Activated T-helper 1 cell treated with Interleukin-2 at 50 U/mL for 16 hours (primary cell): ENCODE results near the gene GULP1.
"Not testable (repeated sequence)": the region's sequence is repeated elsewhere in the genome, so short reads cannot be mapped to it uniquely, and the experiment has no call there.

ENCODE experiments used
- DNase-seq: peaks from one replicate; pipeline ENCODE4 v3.0.0-alpha.2; 2020; ENCODE audit warnings: low read depth

GULP1 gene

DNA sequence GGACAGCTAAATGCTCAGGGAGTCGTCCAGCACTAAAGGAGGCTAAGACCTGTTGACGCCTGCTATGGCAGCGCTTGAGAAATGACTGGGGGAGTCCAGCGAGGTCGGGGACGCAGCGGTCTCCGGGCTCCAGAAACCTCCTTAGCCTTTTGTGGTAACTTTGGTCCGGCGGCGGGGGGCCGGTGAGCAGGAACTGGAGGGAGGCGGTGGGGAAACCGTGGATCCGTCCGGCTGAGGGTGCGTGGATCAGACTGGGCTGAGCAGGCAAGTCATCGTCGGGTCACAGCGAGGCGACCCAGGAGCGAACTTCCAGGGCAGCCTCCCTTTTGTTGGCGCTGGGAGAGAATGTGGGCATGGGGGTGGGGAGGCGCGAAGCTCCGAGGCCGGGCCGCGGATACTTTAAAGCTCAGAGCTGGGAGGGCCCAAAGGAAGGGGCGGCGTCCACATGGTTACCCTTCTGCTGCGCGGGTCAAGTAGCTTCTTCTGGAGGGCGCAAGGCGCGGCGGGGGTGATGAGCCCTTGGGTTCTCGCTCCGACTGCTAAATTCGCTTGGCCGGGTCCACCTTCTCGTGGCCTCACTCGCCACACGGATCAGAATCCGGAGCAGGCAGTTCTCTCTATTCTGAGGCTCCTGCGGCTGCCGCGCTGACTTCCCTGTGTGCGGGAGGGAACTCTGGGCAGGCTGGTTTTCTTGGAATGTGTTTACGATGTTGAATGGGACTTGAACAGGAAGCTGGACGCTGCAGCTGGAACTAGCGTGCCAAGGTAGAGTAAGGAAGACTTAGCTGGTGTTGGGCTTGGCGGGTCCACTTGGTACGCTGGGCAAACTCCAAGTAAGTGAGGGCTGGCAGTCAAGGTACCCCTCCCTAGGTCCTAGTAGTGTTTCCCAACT, 920 bp downstream of the GULP1 start:
- DNase-seq: no peak

DNA sequence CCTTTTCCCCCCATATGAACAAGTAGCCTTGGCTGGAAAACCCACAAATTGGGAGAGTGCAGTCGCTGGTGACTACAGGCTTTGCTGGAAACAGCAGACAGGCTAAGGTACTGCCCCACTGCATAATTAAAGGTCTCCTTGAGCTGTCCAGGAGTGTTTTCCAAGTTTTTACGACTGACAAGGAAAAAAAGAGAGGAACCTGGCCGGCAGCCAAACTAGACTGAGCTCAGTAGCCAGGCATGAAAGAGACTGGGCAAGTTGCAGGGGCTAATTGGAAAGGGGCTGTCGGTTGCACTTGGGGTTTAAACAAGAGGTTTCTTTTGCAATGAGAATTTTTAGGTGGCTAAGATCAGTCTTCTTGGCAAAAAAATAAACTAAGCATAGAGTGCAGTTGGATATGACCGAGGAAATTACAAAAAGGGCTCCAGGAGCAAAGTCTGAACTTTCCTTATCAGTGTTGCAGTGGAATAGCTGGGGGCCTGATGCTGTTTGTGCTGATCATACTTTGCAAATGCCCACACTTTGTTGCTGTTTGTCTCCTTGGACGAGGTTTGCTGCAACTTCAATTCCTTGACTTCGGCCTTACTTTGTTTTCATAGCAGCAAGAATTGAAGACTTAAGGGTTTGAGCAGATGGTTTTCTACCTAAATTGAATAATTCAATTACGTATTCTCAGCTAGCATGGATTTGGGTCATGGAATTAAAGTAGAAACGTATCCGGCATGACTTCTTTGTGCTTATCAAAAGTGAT, 2.1 kb downstream of the GULP1 start:
- no peak for DNase-seq

DNA sequence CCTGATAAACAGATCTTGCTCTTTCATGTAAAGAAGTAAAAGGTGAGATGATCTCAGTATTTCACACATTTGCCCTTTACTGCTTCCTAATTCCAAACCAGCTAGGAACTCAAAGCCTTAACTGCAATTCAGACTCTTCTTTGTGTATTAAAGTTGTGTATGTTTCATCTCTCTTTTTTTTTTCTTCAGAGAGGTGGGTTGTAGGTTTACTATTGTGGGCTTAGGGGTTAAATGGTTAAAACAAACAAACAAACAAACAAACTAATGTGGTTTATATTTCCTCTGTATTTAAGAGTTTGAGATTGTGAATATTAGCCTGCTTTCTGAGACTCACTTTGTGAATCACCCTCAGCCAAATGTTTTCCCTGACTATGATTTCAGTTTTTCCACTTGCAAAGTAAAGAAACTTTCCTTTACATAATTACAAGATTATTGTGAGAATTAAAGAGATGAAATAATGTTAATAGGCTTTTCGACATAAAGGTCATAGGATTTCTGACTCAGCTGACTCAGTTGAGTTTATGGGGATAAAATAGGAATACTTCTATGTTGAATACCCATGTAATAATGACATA, 2.8 kb downstream of the GULP1 start:
- DNase-seq: no peak

DNA sequence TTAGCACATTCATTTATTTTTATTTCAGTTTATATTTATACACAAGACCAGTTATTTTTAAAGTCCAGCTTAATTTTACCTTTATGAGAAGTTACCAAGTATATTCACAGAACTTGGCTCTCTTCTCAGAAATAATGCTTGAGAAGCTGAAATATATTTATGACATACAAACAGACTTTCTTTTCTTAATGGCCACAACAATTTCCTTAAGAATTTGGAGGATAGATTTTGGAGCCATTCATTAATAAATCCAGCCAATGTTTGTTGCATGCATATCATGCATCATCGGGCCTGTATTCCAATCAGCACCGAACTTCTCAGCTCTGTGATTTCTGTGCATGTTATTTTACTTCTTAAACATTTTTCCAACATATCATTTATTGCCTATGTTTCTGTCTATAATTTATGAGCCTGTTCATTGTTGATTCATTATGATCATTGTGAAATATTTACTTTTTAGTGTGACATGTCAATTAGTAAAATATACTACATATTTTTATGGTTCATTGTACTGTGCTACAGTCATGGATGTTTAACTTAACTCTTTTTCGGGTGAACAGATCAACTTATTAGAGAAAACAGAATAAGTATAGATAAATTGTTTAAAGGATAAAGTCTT, 3.5 kb downstream of the GULP1 start:
- no peak for DNase-seq

DNA sequence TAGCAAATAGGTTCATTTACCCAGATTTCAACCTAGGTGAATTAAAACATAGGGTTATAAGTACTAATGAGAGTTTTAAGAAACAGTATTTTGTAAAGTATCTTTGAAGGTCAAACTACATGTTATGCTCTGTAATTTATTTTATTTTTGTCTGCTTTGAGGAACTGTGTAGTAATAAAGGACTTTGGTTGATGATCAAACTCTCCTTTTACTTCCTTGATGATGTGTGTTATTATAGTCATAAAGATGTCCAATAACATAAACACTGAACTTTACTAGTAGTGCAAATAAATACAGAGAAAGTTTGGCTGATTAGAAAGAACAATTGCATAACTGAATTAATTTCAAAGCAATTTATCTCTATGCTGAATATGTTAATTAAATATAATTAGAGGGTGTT, 6.3 kb downstream of the GULP1 start:
- DNase-seq: no peak

DNA sequence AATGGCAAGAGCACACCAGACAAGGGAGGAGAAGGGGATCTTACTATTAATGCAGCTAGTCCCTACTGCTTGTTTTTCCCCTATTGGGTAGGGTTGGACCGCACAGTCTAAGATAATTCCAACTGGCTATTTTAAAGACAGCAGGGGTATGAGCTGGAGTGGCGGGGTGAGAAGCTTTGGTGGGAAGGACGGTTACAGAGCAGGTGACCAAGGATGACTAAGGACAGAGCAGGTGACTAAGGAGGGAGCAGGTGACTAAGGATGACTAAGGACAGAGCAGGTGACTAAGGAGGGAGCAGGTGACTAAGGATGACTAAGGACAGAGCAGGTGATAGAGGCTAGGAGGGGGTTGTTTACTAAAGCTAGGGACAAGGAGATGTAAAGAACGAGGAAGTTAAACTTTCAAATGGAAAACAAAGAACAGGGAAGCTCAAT, 7.3 kb downstream of the GULP1 start:
- not testable (repeated sequence) for DNase-seq

DNA sequence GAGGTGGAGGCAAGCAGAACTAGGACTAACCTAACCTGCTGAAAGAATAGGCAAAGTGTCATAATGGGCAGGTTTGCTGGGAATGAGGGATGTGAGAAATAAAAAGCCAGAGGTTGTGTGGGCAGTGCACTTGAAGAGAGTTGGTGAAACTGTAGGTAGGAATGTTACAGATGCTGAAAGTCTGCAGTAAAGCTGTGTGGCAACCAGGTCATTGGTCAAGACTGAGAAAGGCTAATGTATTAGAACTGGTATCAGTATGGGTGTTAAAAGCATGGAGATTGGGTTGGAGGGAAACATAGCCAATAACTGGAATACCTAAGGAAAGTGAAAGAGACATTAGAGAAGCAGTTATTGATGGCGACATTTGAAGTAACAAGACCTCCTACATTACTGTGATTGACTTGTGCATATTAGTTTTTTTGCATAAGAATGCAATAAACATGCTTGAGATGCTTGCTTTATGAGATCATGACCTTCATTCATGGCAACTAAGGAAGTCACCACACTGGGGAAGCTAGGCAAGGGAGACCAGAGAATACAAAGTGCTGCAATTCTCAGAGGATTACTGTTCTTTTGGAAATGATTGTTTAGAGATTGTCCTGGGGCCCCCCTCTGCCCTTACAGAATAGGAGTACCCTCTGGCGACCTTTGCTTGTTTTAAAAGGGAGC, 11.8 kb downstream of the GULP1 start:
- DNase-seq: no peak

DNA sequence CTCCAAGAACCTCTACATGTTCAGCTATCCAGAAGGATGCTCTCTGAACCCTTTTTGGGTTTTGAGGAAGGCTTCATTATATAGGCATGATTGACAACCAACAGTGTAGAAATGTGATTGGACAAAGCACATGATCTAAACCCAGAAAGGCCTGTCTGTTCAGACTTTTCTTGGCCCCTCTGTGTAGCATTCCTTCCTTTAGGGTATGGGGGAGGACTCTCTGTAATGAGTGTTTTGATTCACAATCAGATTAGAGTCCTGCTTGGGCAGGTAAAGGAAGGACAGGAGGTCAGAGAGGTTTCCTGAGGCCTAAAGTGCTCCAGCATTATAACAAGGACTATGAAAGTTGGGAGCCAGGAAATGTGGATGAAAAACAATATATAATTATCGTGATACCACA, 13.6 kb downstream of the GULP1 start:
- DNase-seq: no peak

DNA sequence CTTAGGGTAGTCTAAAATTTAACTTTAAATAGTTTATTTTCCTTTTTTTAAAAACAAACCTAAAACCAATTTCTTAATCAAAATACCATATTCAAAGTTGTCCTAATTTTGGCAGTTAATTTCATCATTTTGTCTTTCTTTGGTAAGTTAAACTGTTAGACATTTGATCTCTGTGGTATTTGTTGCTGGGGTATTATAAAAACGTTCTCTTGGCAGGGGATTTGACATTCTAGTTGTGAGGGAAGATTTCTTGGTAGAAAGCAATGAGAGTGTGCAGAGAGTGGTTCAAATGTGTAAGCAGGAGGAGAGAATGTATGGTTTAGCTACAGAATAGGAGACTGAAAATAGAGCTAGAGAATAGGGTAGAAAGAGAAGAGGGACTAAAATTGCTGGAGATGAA, 14.6 kb downstream of the GULP1 start:
- no peak for DNase-seq

DNA sequence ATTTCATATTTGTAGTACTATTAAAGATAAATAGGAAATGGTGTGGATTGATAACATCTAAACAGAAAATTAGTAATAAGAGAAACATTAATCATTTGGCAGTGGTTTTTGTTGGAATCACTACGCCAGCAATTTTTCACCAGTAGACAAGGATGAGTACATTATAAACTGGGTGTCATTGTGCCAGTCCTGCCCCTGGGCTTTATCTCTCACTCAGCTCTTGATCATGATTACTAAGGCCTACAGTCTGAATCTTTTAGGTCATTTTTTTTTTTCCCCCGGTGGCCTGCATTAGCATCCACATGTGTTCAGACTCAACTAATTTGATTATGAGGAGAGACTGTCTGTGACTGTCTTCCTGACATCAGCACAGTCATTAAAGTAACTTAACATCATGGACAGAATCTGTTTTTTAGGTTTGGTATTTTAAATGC, 16.2 kb downstream of the GULP1 start:
- no peak for DNase-seq

DNA sequence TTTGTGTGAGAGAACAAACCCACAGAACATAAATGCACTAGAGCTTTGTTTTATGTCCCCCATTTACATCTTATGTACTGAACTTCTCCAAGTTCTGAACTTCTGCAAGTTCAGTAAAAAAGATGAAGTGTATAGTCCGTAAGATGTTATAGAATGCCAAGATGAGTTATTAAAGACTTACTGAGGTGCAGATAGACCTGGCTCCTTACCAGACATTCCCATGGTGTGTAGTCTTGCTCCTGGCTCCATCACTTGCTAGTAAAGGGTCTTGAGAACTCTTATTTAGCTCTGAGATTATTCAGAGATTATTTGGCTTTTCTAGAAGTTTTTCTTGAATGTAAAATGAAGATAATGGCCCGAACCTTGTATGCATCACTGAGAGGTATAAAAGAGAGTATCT, 16.8 kb downstream of the GULP1 start:
- no peak for DNase-seq

DNA sequence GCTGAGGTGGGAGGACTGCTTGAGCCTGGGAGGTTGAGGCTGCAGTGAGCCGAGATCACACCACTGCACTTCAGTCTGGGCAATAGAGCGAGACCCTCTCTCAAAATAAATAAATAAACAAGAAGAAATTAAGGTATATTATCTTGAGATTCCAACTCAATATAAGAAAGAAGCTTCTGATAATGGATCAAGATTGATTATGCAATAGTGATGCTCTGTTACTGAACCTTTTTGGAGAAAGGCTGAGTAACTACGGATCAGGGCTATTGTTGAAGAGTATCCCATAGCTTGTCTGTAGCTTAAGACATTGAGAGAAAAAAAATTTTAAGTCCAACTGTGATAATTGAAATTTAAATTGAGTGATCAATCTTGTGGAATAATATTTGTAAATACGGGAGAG, 17.7 kb downstream of the GULP1 start:
- DNase-seq: no peak

DNA sequence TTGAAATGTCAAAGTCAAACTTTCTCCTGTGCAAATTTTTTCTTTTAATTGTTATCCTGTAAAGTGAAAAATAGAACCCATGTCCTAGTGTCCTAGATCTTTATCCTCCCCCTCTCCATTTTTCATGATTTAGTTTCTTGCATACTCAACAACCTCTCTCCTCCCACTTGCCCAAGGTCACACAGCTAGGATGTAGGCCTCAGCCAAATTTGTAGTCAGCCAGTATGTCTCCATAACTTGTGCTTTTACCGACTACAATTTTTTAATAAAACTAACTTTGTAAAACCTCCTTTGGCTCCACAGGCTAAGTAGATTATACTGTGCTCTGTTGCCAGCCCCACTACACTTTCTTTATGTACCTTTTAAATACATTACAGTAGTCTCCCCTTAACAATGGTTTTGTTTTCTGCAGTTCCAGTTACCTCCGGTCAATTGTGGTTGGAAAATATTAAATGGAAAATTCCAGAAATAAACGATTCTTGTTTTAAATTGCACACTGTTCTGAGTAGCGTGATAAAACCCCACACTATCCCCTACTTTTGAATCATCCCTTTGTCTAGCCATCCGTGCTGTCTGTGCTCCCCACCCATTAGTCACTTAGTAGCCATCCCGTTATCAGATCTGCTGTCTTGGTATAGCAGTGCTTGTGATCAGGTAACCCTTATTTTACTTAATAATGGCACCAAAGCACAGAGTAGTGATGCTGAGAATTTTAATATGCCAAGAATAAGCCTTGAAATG, 22.8 kb downstream of the GULP1 start:
- no peak for DNase-seq

DNA sequence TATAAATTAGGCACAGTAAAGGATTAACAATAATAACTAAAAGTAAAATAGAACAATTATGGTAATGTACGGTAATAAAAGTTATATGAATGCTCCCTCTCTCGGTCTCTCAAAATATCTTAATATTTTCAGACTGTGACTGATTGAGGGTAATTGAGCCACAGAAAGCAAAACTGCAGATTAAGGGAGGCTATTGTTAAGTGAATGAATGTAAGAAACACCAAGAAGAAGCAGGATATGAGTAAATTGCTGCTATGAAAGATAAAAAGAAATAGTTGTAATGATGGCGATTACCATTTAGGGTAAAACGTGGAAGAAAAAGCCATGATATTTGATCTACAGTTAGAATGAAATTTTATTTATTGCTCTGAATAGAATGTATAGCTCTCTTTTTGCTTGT, 24.1 kb downstream of the GULP1 start:
- DNase-seq: no peak

DNA sequence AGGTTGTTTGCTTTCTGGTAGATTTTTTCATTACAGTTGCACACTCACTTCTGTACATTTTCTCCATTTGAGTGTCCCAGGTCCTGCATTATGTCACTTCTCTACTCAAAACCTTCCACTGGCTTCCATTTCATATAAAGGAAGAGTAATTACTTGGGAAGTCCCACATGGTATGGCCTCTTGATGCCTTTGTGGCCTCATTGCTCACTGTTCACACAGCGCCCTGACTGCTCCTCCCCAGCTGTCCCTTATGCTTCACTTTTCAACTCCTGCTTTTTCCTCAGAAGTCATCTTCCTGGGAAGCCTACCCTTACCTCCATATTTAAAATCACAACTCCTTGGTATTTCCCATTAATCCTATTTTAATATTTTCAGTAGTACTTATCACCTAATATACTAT, 24.7 kb downstream of the GULP1 start:
- DNase-seq: no peak

DNA sequence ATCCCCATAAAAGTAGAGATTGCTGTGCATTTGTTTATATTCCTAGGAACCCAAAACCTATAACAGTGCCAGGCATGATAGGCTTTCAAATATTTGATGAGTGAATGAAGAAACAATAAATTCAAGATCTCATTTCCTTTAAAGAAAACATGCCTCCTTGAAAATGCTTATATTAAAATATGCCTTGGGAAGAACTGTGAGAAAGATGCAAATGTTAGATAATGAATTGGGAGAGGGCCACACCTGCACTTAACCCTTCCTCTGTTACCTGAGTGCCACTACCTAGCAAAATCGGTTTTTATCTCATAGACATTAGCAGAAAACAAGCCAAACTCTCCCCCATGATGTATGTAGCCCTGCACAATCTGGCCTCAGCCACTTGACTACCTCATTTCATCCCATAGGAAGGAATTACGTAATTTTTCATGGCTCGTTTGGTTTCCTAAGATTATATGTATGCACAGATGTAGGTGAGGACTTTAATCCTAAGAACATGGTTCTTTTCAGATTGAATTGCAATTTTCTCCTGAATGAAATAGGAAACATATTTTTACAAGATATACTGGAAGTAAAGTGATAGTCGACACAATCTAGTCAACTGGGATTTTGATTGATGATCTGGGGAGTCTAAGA, 25.2 kb downstream of the GULP1 start:
- no peak for DNase-seq

DNA sequence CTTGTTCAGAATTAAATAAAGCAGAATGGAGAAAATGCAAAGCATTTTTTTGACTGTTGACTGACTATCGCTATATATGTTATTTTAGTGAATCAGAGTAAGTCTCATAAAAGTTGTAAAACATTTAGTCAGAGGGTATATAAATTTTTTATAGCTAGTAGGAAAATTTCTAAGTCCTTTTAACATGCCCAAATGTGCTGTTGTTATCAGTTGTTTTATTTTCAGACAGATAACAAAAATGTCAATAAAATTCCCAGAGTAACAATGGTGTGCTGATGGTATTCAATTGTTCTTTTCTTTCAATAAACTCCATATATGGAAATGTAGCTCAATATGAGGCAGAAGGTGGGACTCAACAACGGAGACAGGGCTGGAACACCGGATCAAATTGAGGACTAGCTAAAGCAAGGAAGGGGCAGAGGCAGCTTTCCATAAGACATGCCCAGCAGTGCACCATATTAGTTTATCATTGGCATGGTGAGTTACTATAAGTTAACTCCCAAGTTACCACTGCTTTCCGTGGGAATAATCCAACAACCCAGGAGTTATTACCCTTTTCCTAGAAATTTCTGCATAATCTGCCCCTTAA, 26.6 kb downstream of the GULP1 start:
- DNase-seq: no peak

DNA sequence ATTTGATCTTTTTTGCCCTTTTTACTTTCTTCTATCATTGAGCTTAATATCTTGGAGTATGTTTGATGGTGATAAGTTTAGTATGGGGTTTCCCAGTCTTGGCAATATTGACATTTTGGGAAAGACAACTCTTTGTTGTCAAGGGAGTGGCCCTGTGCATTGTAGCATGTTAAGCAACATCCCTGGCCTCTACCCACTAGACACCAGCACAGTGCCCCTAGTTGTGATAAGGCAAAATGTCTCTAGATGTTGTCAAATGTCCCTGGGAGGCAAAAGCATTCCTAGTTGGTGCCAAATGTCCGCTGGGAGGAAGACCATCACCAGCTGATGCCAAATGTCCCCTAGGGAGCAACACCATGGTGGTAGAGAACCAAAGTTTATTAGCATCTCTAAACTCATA, 28.2 kb downstream of the GULP1 start:
- no peak for DNase-seq

DNA sequence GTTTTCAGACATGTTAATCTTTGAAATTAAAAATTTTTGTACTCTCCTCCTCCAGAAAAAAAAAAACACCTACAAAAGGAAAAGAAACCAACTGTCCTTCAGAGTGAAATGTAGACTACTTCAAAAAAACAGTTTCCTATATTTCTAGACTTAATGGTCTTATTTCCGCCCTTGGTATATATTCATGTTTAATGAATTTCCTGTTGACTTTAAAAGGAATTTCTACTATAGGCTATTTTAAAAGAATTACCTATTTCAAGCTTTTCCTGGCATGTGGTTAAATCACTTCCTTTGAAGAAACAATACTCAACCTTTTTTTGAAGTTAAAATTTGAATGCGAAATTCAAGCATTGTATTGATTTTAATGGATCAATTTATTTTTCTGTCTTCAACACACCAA, 29.2 kb downstream of the GULP1 start:
- no peak for DNase-seq
